Measurements from ENCODE around the gene ABCC8. TPM values are rescaled to one million over a fixed set of nuclear protein-coding genes. Genes with fewer than 3 reads are reported as not detected.

ABCC8 gene
- total RNA-seq, 5 donors from 2014 or later (not counting 1 experiment from before 2014, with no cell fraction given): not detected

DNA sequence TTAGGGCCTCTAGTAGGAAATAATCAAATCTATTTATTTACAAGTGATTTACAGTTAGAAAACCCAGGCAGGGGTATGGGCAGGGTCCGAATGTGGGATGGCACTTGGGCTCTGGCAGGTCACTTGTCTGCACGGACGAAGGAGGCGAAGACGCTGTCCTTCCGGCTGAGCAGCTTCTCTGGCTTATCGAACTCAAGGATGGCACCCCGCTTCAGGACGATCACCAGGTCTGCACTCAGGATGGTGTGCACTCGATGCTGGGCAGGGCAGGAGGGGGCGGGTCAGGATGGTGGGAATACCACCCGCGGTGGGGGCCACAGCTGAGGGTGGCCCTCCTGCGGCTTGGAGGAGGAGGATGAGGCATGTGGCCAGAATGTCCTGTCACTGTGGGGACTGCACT, 83.8 kb downstream of the ABCC8 start:
- H3K27me3 ChIP-seq (replicated peaks in 1 of 2; ENCODE audit: control insufficient read depth in 2 of 2, extremely low read depth in 1 of 2, insufficient read depth in 2 of 2, low read length in 1 of 2): peaks cover 0 to 21% of the 10 kb centered on the region in 2 experiments
- no peaks in the 10 kb centered on the region for H3K27me3 Mint-ChIP-seq
- H3K9me3 Mint-ChIP-seq: no peaks in the 10 kb centered on the region

DNA sequence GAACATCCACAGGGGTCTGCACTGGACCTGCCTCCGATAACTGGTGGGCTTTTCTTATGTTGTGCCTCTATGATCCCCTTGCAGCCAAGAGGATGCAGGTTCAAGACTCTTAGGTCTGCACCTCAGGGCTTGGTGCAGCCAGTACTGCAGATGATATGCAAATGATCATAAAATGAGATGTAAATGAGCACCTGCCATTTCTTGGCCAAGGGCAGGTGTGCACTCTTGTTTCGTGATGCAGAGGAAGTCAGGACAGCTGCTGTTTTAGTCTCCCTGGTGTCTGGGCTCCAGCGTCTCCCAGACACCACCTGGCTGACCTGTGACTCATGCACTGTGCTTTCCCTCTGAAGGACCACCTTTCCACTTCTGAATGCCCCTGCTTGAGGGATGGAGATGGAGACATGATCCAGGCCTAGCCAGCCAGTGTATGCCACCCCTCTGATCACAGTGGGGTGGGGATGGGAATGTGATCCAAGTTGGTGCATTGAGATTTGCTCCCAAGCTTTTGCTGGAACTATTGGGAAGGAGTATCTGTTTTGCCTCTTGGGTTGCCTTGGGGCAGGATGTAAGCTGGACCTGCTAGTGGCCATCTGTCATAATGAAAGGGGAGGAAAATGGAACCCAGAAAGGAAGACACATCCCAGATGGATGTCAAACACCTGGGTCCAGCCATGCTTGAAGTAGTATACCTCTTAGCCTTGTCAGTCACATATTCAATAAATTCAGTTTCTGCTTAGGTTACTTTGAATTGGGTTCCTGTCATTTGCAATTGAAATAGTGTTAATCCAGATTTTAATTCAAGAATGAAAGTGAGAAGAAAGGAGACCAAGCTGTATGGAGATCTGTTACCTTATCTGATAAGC, 84.9 kb downstream of the ABCC8 start:
- Mint-ChIP-seq H3K9me3 (no peaks in the 10 kb centered on the region), H3K4me1 (peaks cover 0 to 6% (median 5%) of the 10 kb centered on the region in 3 donors), H3K27me3 (no peaks in the 10 kb centered on the region), H3K36me3 (no peaks in the 10 kb centered on the region), H3K27ac (no peak overlapping the region), H3K4me3 (no peak overlapping the region)
- 50% methylated on average over 2 of the region's 3 CpGs for WGBS (ENCODE audit: insufficient coverage)
- Histone ChIP-seq H3K27ac (ENCODE audit: low read length) (no peak overlapping the region), H3K9me3 (no peaks in the 10 kb centered on the region), H3K27me3 (replicated peaks in 1 of 2; ENCODE audit: control insufficient read depth in 2 of 2, extremely low read depth in 1 of 2, insufficient read depth in 2 of 2, low read length in 1 of 2) (peaks cover 0 to 18% of the 10 kb centered on the region in 2 experiments), H3K36me3 (ENCODE audit: control insufficient read depth in 2 of 2, extremely low read depth in 1 of 2, insufficient read depth in 1 of 2, low read length in 1 of 2) (no peaks in the 10 kb centered on the region), H3K4me3 (ENCODE audit: control insufficient read depth in 1 of 2, extremely low read depth in 1 of 2, low read length in 1 of 2) (no peak overlapping the region), H3K4me1 (ENCODE audit: control insufficient read depth in 1 of 2, extremely low read depth in 1 of 2, insufficient read depth in 2 of 2, low read length in 2 of 2) (peaks cover 0 to 14% of the 10 kb centered on the region in 2 experiments)
- no peak for DNase-seq
- CTCF ChIA-PET: interaction anchor here in 1 of 2 donors (0.6 to 2.0 kb wide), 2 partner anchors 8 to 115 kb away, joined by 3 to 4 read pairs; no protein-coding TSS in a partner anchor
- ATAC-seq (replicated peaks in 1 of 4): no peak
- POLR2A ChIA-PET: interaction anchor here (0.6 kb wide), 2 partner anchors 106 to 314 kb away, joined by 3 to 5 read pairs; partner anchors contain the start of gene RPS13 (in 1 of the 2)

More for the DNA sequence above, 83.8 kb downstream of the ABCC8 start:
- H3K4me1 Mint-ChIP-seq: peaks cover 0 to 6% (median 5%) of the 10 kb centered on the region in 3 donors
- no peak overlapping the region for H3K4me3 ChIP-seq (ENCODE audit: control insufficient read depth in 1 of 2, extremely low read depth in 1 of 2, low read length in 1 of 2)
- no peaks in the 10 kb centered on the region for H3K36me3 ChIP-seq (ENCODE audit: control insufficient read depth in 2 of 2, extremely low read depth in 1 of 2, insufficient read depth in 1 of 2, low read length in 1 of 2)
- 89% methylated on average over 11 of the region's 14 CpGs for WGBS (ENCODE audit: insufficient coverage)
- CTCF ChIA-PET: interaction anchor here (0.7 to 2.0 kb wide), 2 partner anchors 9 to 36 kb away, joined by 4 to 8 read pairs; no protein-coding TSS in a partner anchor
- no peaks in the 10 kb centered on the region for H3K36me3 Mint-ChIP-seq
- H3K9me3 ChIP-seq: no peaks in the 10 kb centered on the region
- peaks cover 0 to 14% of the 10 kb centered on the region in 2 experiments for H3K4me1 ChIP-seq (ENCODE audit: control insufficient read depth in 1 of 2, extremely low read depth in 1 of 2, insufficient read depth in 2 of 2, low read length in 2 of 2)
- no peak for DNase-seq
- H3K27ac ChIP-seq (ENCODE audit: low read length): no peak overlapping the region
- POLR2A ChIA-PET: interaction anchor here in 1 of 2 donors (0.6 kb wide), 1 partner anchor 107 kb away, joined by 3 read pairs; no protein-coding TSS in a partner anchor
- H3K27ac Mint-ChIP-seq: no peak overlapping the region
- H3K4me3 Mint-ChIP-seq: no peak overlapping the region
- ATAC-seq (replicated peaks in 1 of 4): no peak

DNA sequence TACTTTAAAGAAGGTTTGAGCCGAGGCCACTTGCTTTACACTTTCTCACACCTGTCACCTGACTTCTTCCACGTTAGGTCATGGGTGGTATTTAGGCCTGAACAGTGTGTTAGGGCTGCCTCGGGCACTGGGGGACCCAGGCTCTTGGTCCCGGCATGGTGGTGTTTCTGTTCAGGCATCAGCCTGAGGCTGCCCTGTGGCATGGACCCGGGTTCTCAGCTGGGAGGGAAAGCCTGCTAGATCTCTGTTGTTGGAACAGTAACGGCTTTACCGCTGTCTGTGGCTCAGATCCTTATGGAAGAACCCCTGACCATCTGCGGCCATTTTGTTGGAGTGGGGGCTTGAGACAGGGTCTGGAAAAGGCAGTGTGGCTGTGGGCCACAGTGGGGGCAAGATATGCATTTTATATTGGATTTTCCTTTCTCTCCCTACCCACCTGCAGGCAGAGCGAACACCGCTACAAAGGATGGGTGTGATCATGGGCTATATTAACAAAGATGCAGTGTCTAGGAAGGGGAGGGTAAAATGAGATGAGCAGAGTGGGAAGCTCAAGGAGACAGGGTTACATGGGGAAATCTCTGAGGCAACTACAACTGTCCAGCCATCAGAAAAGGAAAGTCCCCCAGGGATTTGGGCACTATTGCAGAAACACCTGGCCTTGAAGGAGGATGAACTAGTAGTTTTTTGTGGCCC, 86.5 kb downstream of the ABCC8 start:
- WGBS (ENCODE audit: insufficient coverage): 78% methylated on average over 6 of the region's 10 CpGs
- H3K4me3 ChIP-seq (ENCODE audit: control insufficient read depth in 1 of 2, extremely low read depth in 1 of 2, low read length in 1 of 2): peak overlapping the region in 1 of 2 donors; percentile 66
- H3K36me3 ChIP-seq (ENCODE audit: control insufficient read depth in 2 of 2, extremely low read depth in 1 of 2, insufficient read depth in 1 of 2, low read length in 1 of 2): no peaks in the 10 kb centered on the region
- POLR2A ChIA-PET: interaction anchor here in 1 of 2 donors (0.6 kb wide), 1 partner anchor 36 kb away, joined by 3 read pairs; no protein-coding TSS in a partner anchor
- peaks cover 0 to 14% of the 10 kb centered on the region in 2 experiments for H3K4me1 ChIP-seq (ENCODE audit: control insufficient read depth in 1 of 2, extremely low read depth in 1 of 2, insufficient read depth in 2 of 2, low read length in 2 of 2)
- Mint-ChIP-seq H3K9me3 (no peaks in the 10 kb centered on the region), H3K27ac (no peak overlapping the region), H3K27me3 (no peaks in the 10 kb centered on the region), H3K4me1 (peaks cover 0 to 6% (median 5%) of the 10 kb centered on the region in 3 donors), H3K36me3 (no peaks in the 10 kb centered on the region), H3K4me3 (peak overlapping the region; percentile 80 to 84 (median 82))
- ATAC-seq (replicated peaks in 1 of 4) (no peak), DNase-seq (no peak)
- no peak overlapping the region for H3K27ac ChIP-seq (ENCODE audit: low read length)
- peaks cover 0 to 13% of the 10 kb centered on the region in 2 experiments for H3K27me3 ChIP-seq (replicated peaks in 1 of 2; ENCODE audit: control insufficient read depth in 2 of 2, extremely low read depth in 1 of 2, insufficient read depth in 2 of 2, low read length in 1 of 2)
- no peaks in the 10 kb centered on the region for H3K9me3 ChIP-seq
- CTCF ChIA-PET: interaction anchor here (0.5 to 0.6 kb wide), 2 partner anchors 160 to 173 kb away, joined by 3 read pairs; no protein-coding TSS in a partner anchor

DNA sequence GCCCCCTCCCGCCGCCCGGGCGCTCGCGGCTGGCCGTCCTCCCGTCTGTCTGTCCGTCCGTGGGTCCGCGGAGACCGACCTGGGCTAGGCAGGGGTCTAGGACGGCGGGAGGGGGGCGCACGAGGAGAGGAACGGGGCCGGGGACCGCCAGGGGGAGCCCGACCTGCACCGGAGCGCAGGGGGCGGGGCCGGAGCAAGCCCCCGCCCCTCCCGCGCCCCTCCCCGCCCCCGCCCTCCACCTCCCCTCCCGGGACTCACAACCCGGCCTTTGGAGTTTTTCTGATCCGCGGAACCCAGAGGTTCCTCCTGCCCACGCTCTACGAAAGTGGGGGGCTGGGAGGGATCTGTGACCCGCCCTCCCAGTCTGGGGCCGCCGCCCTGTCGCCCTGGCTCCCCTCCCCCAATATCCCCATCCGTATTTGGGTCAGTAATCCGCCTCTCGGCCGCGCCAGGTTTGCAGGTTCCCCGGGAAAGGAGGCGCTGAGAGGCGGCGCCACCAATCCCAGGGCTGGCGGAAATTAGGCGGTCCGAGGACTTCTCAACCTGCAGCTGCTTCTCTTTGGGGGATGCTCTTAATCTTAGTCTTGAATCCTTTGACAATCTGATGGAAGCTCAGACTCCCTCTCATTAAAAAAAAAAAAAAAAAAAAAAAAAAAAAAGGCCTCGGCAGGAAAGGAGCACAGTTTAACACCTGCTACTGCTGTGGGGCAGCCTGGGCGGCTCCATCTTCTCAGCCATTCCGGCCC, 87.3 kb downstream of the ABCC8 start:
- peak overlapping the region; percentile 80 to 84 (median 82) for H3K4me3 Mint-ChIP-seq
- H3K4me3 ChIP-seq (ENCODE audit: control insufficient read depth in 1 of 2, extremely low read depth in 1 of 2, low read length in 1 of 2): peak overlapping the region; percentile 66 to 74
- H3K4me1 Mint-ChIP-seq: peaks cover 0 to 6% (median 5%) of the 10 kb centered on the region in 3 donors
- no peaks in the 10 kb centered on the region for H3K36me3 Mint-ChIP-seq
- H3K27me3 Mint-ChIP-seq: no peaks in the 10 kb centered on the region
- POLR2A ChIA-PET: interaction anchor here (0.5 to 0.6 kb wide), 4 partner anchors 35 to 614 kb away, joined by 3 to 6 read pairs (median 4); no protein-coding TSS in a partner anchor
- peak; percentile 84 to 92 (median 88) for ATAC-seq (replicated peaks in 1 of 4)
- H3K27ac ChIP-seq (ENCODE audit: low read length): no peak overlapping the region
- H3K9me3 ChIP-seq: no peaks in the 10 kb centered on the region
- H3K4me1 ChIP-seq (ENCODE audit: control insufficient read depth in 1 of 2, extremely low read depth in 1 of 2, insufficient read depth in 2 of 2, low read length in 2 of 2): peaks cover 0 to 14% of the 10 kb centered on the region in 2 experiments
- whole genome bisulfite sequencing (ENCODE audit: insufficient coverage): 0% methylated on average over 27 of the region's 55 CpGs
- peaks cover 0 to 14% of the 10 kb centered on the region in 2 experiments for H3K27me3 ChIP-seq (replicated peaks in 1 of 2; ENCODE audit: control insufficient read depth in 2 of 2, extremely low read depth in 1 of 2, insufficient read depth in 2 of 2, low read length in 1 of 2)
- H3K36me3 ChIP-seq (ENCODE audit: control insufficient read depth in 2 of 2, extremely low read depth in 1 of 2, insufficient read depth in 1 of 2, low read length in 1 of 2): no peaks in the 10 kb centered on the region
- CTCF ChIA-PET: interaction anchor here (0.6 to 1.6 kb wide), 9 partner anchors 35 to 600 kb away, joined by 3 to 13 read pairs (median 5); no protein-coding TSS in a partner anchor
- peak overlapping the region in 1 of 2 donors; percentile 48 for H3K27ac Mint-ChIP-seq
- peak; percentile 41 to 89 (median 70) for DNase-seq
- H3K9me3 Mint-ChIP-seq: no peaks in the 10 kb centered on the region

DNA sequence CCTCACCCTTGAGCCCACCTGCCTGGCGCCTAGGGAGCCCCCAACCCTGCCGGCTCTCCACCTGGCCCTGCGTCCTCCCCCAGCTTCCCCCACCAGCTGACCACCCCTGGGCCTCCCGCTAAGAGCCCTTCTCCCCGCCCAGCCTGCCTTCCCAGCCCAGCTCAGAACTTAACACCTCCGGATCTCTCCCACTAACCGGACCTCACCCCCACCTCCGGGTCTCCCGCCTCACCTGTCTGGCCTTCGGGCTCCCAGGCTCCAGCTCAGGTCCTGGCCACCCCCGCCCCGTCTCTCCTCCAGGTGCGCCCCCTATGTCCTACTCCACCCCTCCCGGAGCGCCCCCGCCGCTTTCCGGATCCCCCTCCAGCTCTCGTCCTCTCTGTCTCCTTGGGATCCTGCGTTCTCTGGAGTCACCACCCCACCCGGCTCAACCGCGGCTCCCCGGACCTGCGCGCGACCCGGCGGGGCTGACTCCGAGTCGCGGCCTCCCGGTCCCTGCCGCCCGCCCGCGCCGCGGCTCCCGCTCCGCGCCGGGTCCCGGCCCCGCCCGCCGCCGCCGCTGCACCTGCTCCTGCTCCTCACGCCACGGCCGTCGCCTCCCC, 87.9 kb downstream of the ABCC8 start, which contains the start of gene KCNJ11:
TSS of gene KCNJ11 (minus strand) at position 51 of the 602 bp plus-strand sequence. CDS start 568 bp downstream, outside the sequence.
- Mint-ChIP-seq H3K9me3 (no peaks in the 10 kb centered on the region), H3K36me3 (no peaks in the 10 kb centered on the region), H3K27ac (peak within 1 kb of the TSS in 1 of 2 donors; percentile 48), H3K27me3 (no peaks in the 10 kb centered on the region), H3K4me3 (peak within 1 kb of the TSS; percentile 80 to 84 (median 82)), H3K4me1 (peaks cover 1 to 6% (median 5%) of the 10 kb centered on the region in 3 donors)
- ATAC-seq (replicated peaks in 1 of 4) (peak; percentile 62 to 72 (median 67)), DNase-seq (peak in 4 of 35 experiments; percentile 3 to 7 (median 6))
- H3K4me3 ChIP-seq (ENCODE audit: control insufficient read depth in 1 of 2, extremely low read depth in 1 of 2, low read length in 1 of 2): peak within 1 kb of the TSS; percentile 66 to 74
- POLR2A ChIA-PET: no interaction called here
- CTCF ChIA-PET: interaction anchor here (0.6 to 1.6 kb wide), 7 partner anchors 9 to 600 kb away, joined by 3 to 9 read pairs (median 5); no protein-coding TSS in a partner anchor
- no peak within 1 kb of the TSS for H3K27ac ChIP-seq (ENCODE audit: low read length)
- H3K4me1 ChIP-seq (ENCODE audit: control insufficient read depth in 1 of 2, extremely low read depth in 1 of 2, insufficient read depth in 2 of 2, low read length in 2 of 2): peaks cover 0 to 16% of the 10 kb centered on the region in 2 experiments
- no peaks in the 10 kb centered on the region for H3K9me3 ChIP-seq
- peaks cover 0 to 17% of the 10 kb centered on the region in 2 experiments for H3K27me3 ChIP-seq (replicated peaks in 1 of 2; ENCODE audit: control insufficient read depth in 2 of 2, extremely low read depth in 1 of 2, insufficient read depth in 2 of 2, low read length in 1 of 2)
- H3K36me3 ChIP-seq (ENCODE audit: control insufficient read depth in 2 of 2, extremely low read depth in 1 of 2, insufficient read depth in 1 of 2, low read length in 1 of 2): no peaks in the 10 kb centered on the region
- 6% methylated on average over 53 of the region's 53 CpGs for WGBS (ENCODE audit: insufficient coverage)

Measured in T-cell (primary cell).